Left ventricle myocardium inferior (tissue), 1 donor: ENCODE measurements around the gene ASB1. TPM values are rescaled to one million over a fixed set of nuclear protein-coding genes. Genes with fewer than 3 reads are reported as not detected.

Experiments
- DNase-seq: peaks from one replicate; pipeline ENCODE4 v3.0.0-alpha.2; 2020
- H3K27ac ChIP-seq: fragments of 200-600 bp; replicated peaks from 2 replicates; pipeline ENCODE4 v1.8.0; 2021
- H3K27me3 ChIP-seq: fragments of 200-600 bp; 2 replicates; pipeline ENCODE4 v1.8.0; 2021; ENCODE audit warnings: low read depth
- H3K36me3 ChIP-seq: fragments of 200-600 bp; 2 replicates; pipeline ENCODE4 v1.8.0; 2021
- H3K4me1 ChIP-seq: fragments of 200-600 bp; 2 replicates; pipeline ENCODE4 v1.8.0; 2021
- H3K4me3 ChIP-seq: fragments of 200-600 bp; 2 replicates; pipeline ENCODE4 v1.8.0; 2021; ENCODE audit warnings: mild to moderate bottlenecking, moderate library complexity
- H3K9me3 ChIP-seq: fragments of 200-600 bp; replicated peaks from 2 replicates; pipeline ENCODE4 v1.8.0; 2021
- intact Hi-C: fragments of 100-400 bp; cut with micrococcal nuclease; formaldehyde crosslinking; loops from one replicate; pipeline ENCODE4 v1.11.0; 2022
- total RNA-seq: library from RNA; stranded (reverse); fragmentation: NEBNext Ultra II Directional; extraction: Animal tissue kit (Norgen Biotek cat#: 25700); gene quantifications from one replicate; pipeline ENCODE4 v1.2.1, GENCODE V29; 2021
- TF ChIP-seq, protein P1 (sequence below): fragments of 200-600 bp; IDR thresholded peaks from 2 replicates; pipeline ENCODE4 v1.8.0; 2021; ENCODE audit warnings: antibody characterized with exemption, mild to moderate bottlenecking, borderline replicate concordance
- donor health status: DM: no; HTN: yes; CAD: no; lungs with severe emphysema.

ASB1 gene
- total RNA-seq, 1 donor from 2014 or later, result 52.6 TPM

DNA sequence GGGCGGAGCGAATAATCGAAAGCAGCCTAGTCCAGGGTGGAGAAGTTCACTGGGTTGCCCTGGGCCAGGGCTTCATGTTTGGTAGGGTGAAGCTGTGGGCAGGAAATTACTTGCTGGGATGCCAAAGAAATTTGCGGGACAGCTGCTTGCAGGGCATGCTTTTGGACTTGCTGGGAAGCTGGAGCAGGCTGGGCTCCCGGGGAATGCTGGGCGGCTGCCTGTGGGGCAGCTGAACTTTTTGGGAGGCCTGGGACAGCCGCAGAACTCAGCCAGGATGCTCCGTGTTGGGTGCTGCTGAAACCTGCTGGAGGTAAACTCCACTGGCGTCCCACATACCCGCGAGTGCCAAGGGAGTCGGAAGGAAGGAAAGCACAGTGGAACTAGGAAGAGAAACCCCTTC lies 31.9 kb downstream of the ASB1 start:
- DNase-seq, result no peak
- intact Hi-C loops, result no loop called here
- peaks cover 26% of the 10 kb centered on the region for H3K4me1 ChIP-seq
- H3K4me3 ChIP-seq, result peak overlapping the region; percentile 27
- no peaks in the 10 kb centered on the region for H3K36me3 ChIP-seq
- H3K27me3 ChIP-seq, result peaks cover 3% of the 10 kb centered on the region
- TF ChIP-seq, protein P1, sequence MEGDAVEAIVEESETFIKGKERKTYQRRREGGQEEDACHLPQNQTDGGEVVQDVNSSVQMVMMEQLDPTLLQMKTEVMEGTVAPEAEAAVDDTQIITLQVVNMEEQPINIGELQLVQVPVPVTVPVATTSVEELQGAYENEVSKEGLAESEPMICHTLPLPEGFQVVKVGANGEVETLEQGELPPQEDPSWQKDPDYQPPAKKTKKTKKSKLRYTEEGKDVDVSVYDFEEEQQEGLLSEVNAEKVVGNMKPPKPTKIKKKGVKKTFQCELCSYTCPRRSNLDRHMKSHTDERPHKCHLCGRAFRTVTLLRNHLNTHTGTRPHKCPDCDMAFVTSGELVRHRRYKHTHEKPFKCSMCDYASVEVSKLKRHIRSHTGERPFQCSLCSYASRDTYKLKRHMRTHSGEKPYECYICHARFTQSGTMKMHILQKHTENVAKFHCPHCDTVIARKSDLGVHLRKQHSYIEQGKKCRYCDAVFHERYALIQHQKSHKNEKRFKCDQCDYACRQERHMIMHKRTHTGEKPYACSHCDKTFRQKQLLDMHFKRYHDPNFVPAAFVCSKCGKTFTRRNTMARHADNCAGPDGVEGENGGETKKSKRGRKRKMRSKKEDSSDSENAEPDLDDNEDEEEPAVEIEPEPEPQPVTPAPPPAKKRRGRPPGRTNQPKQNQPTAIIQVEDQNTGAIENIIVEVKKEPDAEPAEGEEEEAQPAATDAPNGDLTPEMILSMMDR, result no peak
- peak overlapping the region; percentile 75 for H3K27ac ChIP-seq
- peaks cover 19% of the 10 kb centered on the region for H3K9me3 ChIP-seq

DNA sequence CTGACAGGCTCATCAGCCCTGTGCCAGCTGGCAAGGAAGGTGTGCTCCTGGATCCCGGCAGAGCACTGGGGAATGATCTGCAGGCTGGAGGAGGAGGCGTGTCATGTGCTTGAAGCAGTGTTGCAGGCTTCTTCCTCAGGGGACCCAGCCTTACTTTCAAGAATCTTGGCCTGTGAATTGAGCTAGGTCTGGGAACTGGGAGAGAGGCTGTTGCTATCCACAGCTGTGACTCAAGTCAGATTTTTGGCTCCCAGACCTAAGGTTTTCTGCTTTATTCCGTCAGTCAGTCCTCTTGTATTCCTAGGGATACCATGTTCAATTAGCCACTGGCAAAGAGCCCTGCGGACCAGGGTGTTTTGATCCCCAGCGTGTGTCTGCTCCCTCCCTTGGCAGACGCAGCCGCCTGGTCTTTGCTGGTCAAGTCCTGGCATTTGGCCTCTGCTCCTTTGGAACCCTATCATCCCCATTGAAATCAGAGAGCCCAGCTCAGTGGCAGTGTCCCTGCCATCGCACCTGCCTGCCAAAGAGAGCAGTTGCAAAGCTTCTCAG lies 32.4 kb downstream of the ASB1 start:
- Histone ChIP-seq H3K4me3 (peak overlapping the region; percentile 27), H3K36me3 (no peaks in the 10 kb centered on the region)
- intact Hi-C loops, result no loop called here

DNA sequence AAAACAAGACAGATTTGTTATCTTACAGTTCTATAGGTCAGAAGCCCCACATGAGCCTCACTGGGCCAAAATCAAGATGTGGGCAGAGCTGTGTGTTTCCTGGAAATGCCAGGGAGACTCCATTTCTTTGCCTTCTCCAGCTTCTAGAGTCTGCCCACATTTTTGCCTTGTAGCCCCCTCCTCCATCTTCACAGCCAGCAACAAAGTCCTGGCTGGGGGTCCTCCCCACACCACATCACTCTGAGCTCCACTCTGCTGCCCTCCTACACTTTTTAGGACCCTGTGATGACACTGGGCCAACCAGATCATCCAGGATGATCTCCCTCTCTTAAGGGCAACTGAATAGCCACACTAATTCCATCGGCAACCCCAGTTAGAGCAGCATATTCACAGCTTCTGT lies 34.3 kb downstream of the ASB1 start:
- H3K27me3 ChIP-seq, result peaks cover 3% of the 10 kb centered on the region

More for the DNA sequence above, 32.4 kb downstream of the ASB1 start:
- Histone ChIP-seq H3K9me3 (peaks cover 19% of the 10 kb centered on the region), H3K4me1 (peaks cover 26% of the 10 kb centered on the region), H3K27me3 (peaks cover 3% of the 10 kb centered on the region), H3K27ac (peak overlapping the region; percentile 75)
- TF ChIP-seq, protein P1, result no peak
- DNase-seq, result peak; percentile 67

DNA sequence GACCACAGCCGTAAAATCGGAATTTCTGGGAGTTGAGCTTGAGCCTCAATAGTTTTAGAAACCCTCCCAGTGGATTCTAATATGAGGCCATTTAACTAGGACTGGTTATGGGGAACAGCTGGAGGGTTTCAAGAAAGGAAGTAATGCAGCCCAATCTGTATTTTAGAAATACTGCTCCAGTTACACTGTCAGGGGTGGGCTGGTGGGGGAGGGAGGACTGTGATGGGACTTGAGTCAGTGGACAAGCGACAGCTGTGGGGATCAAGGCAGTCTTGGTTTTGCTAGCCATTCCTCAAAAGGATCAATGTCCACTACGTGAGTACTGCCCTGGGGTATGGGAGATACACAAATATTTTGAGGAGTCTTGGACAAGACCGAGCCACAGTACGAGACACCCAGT lies 34.8 kb downstream of the ASB1 start:
- H3K4me3 ChIP-seq, result no peak overlapping the region
- no peak for DNase-seq
- TF ChIP-seq, protein P1, result no peak
- peaks cover 26% of the 10 kb centered on the region for H3K4me1 ChIP-seq
- peaks cover 3% of the 10 kb centered on the region for H3K27me3 ChIP-seq
- no peaks in the 10 kb centered on the region for H3K36me3 ChIP-seq
- intact Hi-C loops, result loop anchor here (5.0 kb wide), 1 partner anchor 89 kb away; no protein-coding TSS in a partner anchor
- H3K27ac ChIP-seq, result no peak overlapping the region
- peaks cover 11% of the 10 kb centered on the region for H3K9me3 ChIP-seq

More for the DNA sequence above, 34.3 kb downstream of the ASB1 start:
- TF ChIP-seq, protein P1, result no peak
- Histone ChIP-seq H3K36me3 (no peaks in the 10 kb centered on the region), H3K4me1 (peaks cover 26% of the 10 kb centered on the region), H3K9me3 (peaks cover 15% of the 10 kb centered on the region), H3K27ac (no peak overlapping the region), H3K4me3 (no peak overlapping the region)
- intact Hi-C loops, result loop anchor here (5.0 kb wide), 1 partner anchor 89 kb away; no protein-coding TSS in a partner anchor
- DNase-seq, result no peak

DNA sequence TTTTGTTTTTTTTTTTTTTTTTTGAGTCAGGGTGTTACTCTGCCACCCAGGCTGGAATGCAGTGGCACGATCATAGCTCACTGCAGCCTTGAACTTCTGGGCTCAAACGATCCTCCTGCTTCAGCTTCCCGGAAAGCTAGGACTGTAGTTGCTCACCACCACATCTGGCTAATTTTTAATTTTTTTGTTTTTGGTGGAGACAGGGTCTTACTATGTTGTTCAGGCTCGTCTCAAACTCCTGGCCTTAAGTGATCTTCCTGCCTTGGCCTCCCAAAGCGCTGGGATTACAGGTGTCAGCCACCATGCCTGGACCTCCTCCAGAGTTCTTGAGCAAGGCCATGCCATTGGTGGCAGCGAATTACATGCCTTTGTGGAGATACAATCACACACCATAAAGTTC lies 35.2 kb downstream of the ASB1 start:
- intact Hi-C loops, result loop anchor here (5.0 kb wide), 1 partner anchor 90 kb away; no protein-coding TSS in a partner anchor
- DNase-seq, result no peak
- Histone ChIP-seq H3K27ac (no peak overlapping the region), H3K4me1 (peaks cover 26% of the 10 kb centered on the region), H3K4me3 (no peak overlapping the region), H3K36me3 (no peaks in the 10 kb centered on the region), H3K27me3 (peaks cover 3% of the 10 kb centered on the region), H3K9me3 (peaks cover 7% of the 10 kb centered on the region)
- TF ChIP-seq, protein P1, result no peak
